GM23248 (cell line): ENCODE data around the gene ITPA. TPM values are rescaled to one million over a fixed set of nuclear protein-coding genes. Genes with fewer than 3 reads are reported as not detected.

ENCODE experiments used
- DNase-seq: peaks from one replicate; pipeline ENCODE4 v3.0.0-alpha.2; 2015
- H2AFZ ChIP-seq: fragments of 200-600 bp; sonication (generic); 2 replicates; pipeline ENCODE4 v1.6.1; 2016; ENCODE audit warnings: antibody characterized with exemption
- H3F3A ChIP-seq: fragments of 200-600 bp; sonication (generic); 2 replicates; pipeline ENCODE4 v1.6.1; 2016; ENCODE audit warnings: mild to moderate bottlenecking, antibody characterized with exemption, mixed run types; ENCODE audit not compliant: insufficient read depth
- H3K27ac ChIP-seq: fragments of 200-600 bp; sonication (generic); 2 replicates; pipeline ENCODE4 v1.5.1; 2016; ENCODE audit warnings: mild to moderate bottlenecking
- H3K27me3 ChIP-seq: fragments of 200-600 bp; sonication (generic); replicated peaks from 2 replicates; pipeline ENCODE4 v1.6.1; 2016; ENCODE audit warnings: mild to moderate bottlenecking; ENCODE audit not compliant: insufficient read depth
- H3K36me3 ChIP-seq: fragments of 200-600 bp; sonication (generic); 2 replicates; pipeline ENCODE4 v1.6.1; 2016; ENCODE audit warnings: low read depth, mild to moderate bottlenecking
- H3K4me1 ChIP-seq: fragments of 200-600 bp; sonication (generic); 2 replicates; pipeline ENCODE4 v1.6.1; 2016; ENCODE audit warnings: mild to moderate bottlenecking; ENCODE audit not compliant: insufficient read depth
- H3K4me2 ChIP-seq: fragments of 200-600 bp; sonication (generic); one replicate; pipeline ENCODE4 v1.6.1; 2016; ENCODE audit warnings: mild to moderate bottlenecking; ENCODE audit not compliant: unreplicated experiment
- H3K4me3 ChIP-seq: fragments of 200-600 bp; sonication (generic); 2 replicates; pipeline ENCODE4 v1.5.1; 2016; ENCODE audit warnings: mild to moderate bottlenecking
- H3K79me2 ChIP-seq: fragments of 200-600 bp; sonication (generic); 2 replicates; pipeline ENCODE4 v1.6.1; 2016; ENCODE audit warnings: mild to moderate bottlenecking; ENCODE audit not compliant: insufficient read depth
- H3K9ac ChIP-seq: fragments of 200-600 bp; sonication (generic); 2 replicates; pipeline ENCODE4 v1.6.1; 2016; ENCODE audit warnings: mild to moderate bottlenecking
- H3K9me2 ChIP-seq: fragments of 200-600 bp; sonication (generic); 2 replicates; pipeline ENCODE4 v1.6.1; 2016; ENCODE audit warnings: mixed run types, mild to moderate bottlenecking, moderate library complexity; ENCODE audit not compliant: insufficient read depth
- H3K9me3 ChIP-seq: fragments of 200-600 bp; sonication (generic); one replicate; pipeline ENCODE4 v1.6.1; 2017; ENCODE audit warnings: low read depth
- H4K20me1 ChIP-seq: fragments of 200-600 bp; sonication (generic); 2 replicates; pipeline ENCODE4 v1.6.0; 2016; ENCODE audit not compliant: insufficient read depth
- EZH2 ChIP-seq: fragments of 200-600 bp; sonication (generic); IDR thresholded peaks from 2 replicates; pipeline ENCODE4 v1.6.1; 2018; ENCODE audit warnings: antibody characterized with exemption, mild to moderate bottlenecking; ENCODE audit not compliant: insufficient read depth, poor library complexity, severe bottlenecking
- EZH2phosphoT487 ChIP-seq: fragments of 200-600 bp; sonication (generic); IDR thresholded peaks from 2 replicates; pipeline ENCODE4 v1.6.1; 2018; ENCODE audit warnings: antibody characterized with exemption, moderate library complexity, mild to moderate bottlenecking, low read depth; ENCODE audit not compliant: insufficient read depth
- WGBS, 2 experiments: methylation state at CpG; one replicate each; pipeline ENCODE4 v1.1.6; 2015 to 2017; ENCODE audit warnings: low lambda C conversion rate in 2 of 2, low coverage in 1 of 2; ENCODE audit errors: missing lambda C conversion rate in 2 of 2; 5-methylcytosine and 5-hydroxymethylcytosine counted together
- in situ Hi-C: fragments of 300-500 bp; cut with MboI; formaldehyde crosslinking; loops from 2 replicates; pipeline ENCODE4 v1.15.0; 2020
- polyA plus RNA-seq: library from polyadenylated mRNA; unstranded; fragments of >200 nt; fragmentation: Nextera tagmentation; extraction: Ambion mirVana; gene quantifications from 2 replicates; pipeline ENCODE4 v1.2.1, GENCODE V29; 2016
- total RNA-seq: library from RNA; depleted of rRNA; stranded (reverse); fragments of >200 nt; shearing (Covaris generic); gene quantifications from 2 replicates; pipeline ENCODE4 v1.2.3, GENCODE V29; 2014

ITPA gene
- total and polyA plus RNA-seq, 2 experiments from 2014 or later: 43.6 to 63.8 TPM

GRCh38 chr20:3168079-3168828, 41.0 kb upstream of the ITPA start:
- H3F3A ChIP-seq: no peaks in the 10 kb centered on the region
- H3K9ac ChIP-seq: no peak overlapping the region
- DNase-seq: no peak
- in situ Hi-C loops: no loop called here
- no peaks in the 10 kb centered on the region for H3K4me1 ChIP-seq
- H3K27ac ChIP-seq: no peak overlapping the region
- H3K36me3 ChIP-seq: no peaks in the 10 kb centered on the region
- no peak overlapping the region for H3K4me3 ChIP-seq
- H3K9me2 ChIP-seq: no peaks in the 10 kb centered on the region
- H3K4me2 ChIP-seq: no peak overlapping the region
- no peaks in the 10 kb centered on the region for H4K20me1 ChIP-seq
- no peak for TF ChIP-seq EZH2
- TF ChIP-seq EZH2phosphoT487: no peak
- no peaks in the 10 kb centered on the region for H3K79me2 ChIP-seq
- H3K9me3 ChIP-seq: no peaks in the 10 kb centered on the region
- H2AFZ ChIP-seq: no peak overlapping the region
- 25 to 34% methylated on average over 24 to 32 of the region's 39 CpGs for WGBS, 2 experiments
- H3K27me3 ChIP-seq: no peaks in the 10 kb centered on the region

GRCh38 chr20:3168829-3169590, 40.3 kb upstream of the ITPA start:
- DNase-seq: no peak
- Histone ChIP-seq H3K27me3 (no peaks in the 10 kb centered on the region), H3K36me3 (no peaks in the 10 kb centered on the region), H3K9me3 (no peaks in the 10 kb centered on the region), H3K4me2 (no peak overlapping the region), H2AFZ (no peak overlapping the region), H3K4me1 (no peaks in the 10 kb centered on the region), H3F3A (no peaks in the 10 kb centered on the region; the same call in 1 of the 2 replicates), H3K79me2 (no peaks in the 10 kb centered on the region), H3K9ac (no peak overlapping the region), H3K27ac (no peak overlapping the region), H3K9me2 (no peaks in the 10 kb centered on the region), H4K20me1 (no peaks in the 10 kb centered on the region), H3K4me3 (no peak overlapping the region)
- 80 to 91% methylated on average over 7 of the region's 7 CpGs for WGBS, 2 experiments
- in situ Hi-C loops: no loop called here
- TF ChIP-seq EZH2phosphoT487: no peak
- TF ChIP-seq EZH2: no peak

GRCh38 chr20:3171391-3172125, 37.7 kb upstream of the ITPA start:
- Histone ChIP-seq H3K36me3 (no peaks in the 10 kb centered on the region), H3K27ac (no peak overlapping the region), H3F3A (peaks cover 13% of the 10 kb centered on the region), H4K20me1 (no peaks in the 10 kb centered on the region), H3K9me2 (no peaks in the 10 kb centered on the region), H3K9ac (no peak overlapping the region), H3K9me3 (no peaks in the 10 kb centered on the region), H3K4me1 (peaks cover 16% of the 10 kb centered on the region), H3K4me3 (no peak overlapping the region), H3K79me2 (no peaks in the 10 kb centered on the region), H2AFZ (no peak overlapping the region), H3K27me3 (no peaks in the 10 kb centered on the region), H3K4me2 (no peak overlapping the region)
- TF ChIP-seq EZH2phosphoT487 (no peak), EZH2 (no peak)
- 61 to 69% methylated on average over 13 to 14 of the region's 14 CpGs for WGBS, 2 experiments
- in situ Hi-C loops: no loop called here
- no peak for DNase-seq

- Histone ChIP-seq H3K4me3 (peak overlapping the region; percentile 90; the same call in 1 of the 2 replicates), H3K36me3 (no peaks in the 10 kb centered on the region), H4K20me1 (no peaks in the 10 kb centered on the region), H3K4me1 (peaks cover 16% of the 10 kb centered on the region), H3K4me2 (no peak overlapping the region), H3K27ac (no peak overlapping the region), H3K79me2 (no peaks in the 10 kb centered on the region), H3F3A (peaks cover 13% of the 10 kb centered on the region), H3K27me3 (no peaks in the 10 kb centered on the region), H3K9me2 (no peaks in the 10 kb centered on the region), H2AFZ (no peak overlapping the region), H3K9ac (peak overlapping the region; percentile 89; the same call in 1 of the 2 replicates), H3K9me3 (no peaks in the 10 kb centered on the region)
- TF ChIP-seq EZH2 (no peak), EZH2phosphoT487 (no peak)
- in situ Hi-C loops: no loop called here
- DNase-seq: no peak
- 30 to 51% methylated on average over 5 of the region's 5 CpGs for WGBS, 2 experiments
Measured at GRCh38 chr20:3172126-3172932, 37.0 kb upstream of the ITPA start.
